ENCODE data around the gene ASCC3. TPM values are rescaled to one million over a fixed set of nuclear protein-coding genes. Genes with fewer than 3 reads are reported as not detected.
"Not testable (repeated sequence)": the region's sequence is repeated elsewhere in the genome, so short reads cannot be mapped to it uniquely, and the experiment has no call there.

Gene ASCC3
- total RNA-seq, 2 donors from 2014 or later: 43.7 to 46.4 TPM

GRCh38 chr6:100680163-100680562, 201.0 kb downstream of the ASCC3 start:
- H3K27me3 Mint-ChIP-seq: no peaks in the 10 kb centered on the region
- peaks cover 2% of the 10 kb centered on the region for H3K4me1 Mint-ChIP-seq
- H3K9me3 ChIP-seq (ENCODE audit: control insufficient read depth, low read length, poor library complexity, severe bottlenecking): no peaks in the 10 kb centered on the region
- H3K4me3 Mint-ChIP-seq: no peak overlapping the region
- peak overlapping the region; percentile 51 for H3K27ac Mint-ChIP-seq
- H3K36me3 Mint-ChIP-seq (ENCODE audit: low read depth): no peaks in the 10 kb centered on the region
- DNase-seq (no peak), ATAC-seq (no peak)

GRCh38 chr6:100678027-100678426, 203.1 kb downstream of the ASCC3 start:
- H3K36me3 Mint-ChIP-seq (ENCODE audit: low read depth): no peaks in the 10 kb centered on the region
- H3K9me3 ChIP-seq (ENCODE audit: control insufficient read depth, low read length, poor library complexity, severe bottlenecking): no peaks in the 10 kb centered on the region
- H3K4me3 Mint-ChIP-seq: no peak overlapping the region
- no peak for DNase-seq
- H3K4me1 Mint-ChIP-seq: peaks cover 2% of the 10 kb centered on the region
- H3K27ac Mint-ChIP-seq: no peak overlapping the region
- no peaks in the 10 kb centered on the region for H3K27me3 Mint-ChIP-seq
- no peak for ATAC-seq

- Mint-ChIP-seq H3K36me3 (ENCODE audit: low read depth) (no peaks in the 10 kb centered on the region), H3K27me3 (no peaks in the 10 kb centered on the region), H3K4me1 (peaks cover 2% of the 10 kb centered on the region), H3K27ac (no peak overlapping the region), H3K4me3 (no peak overlapping the region)
- ATAC-seq (no peak), DNase-seq (no peak)
- H3K9me3 ChIP-seq (ENCODE audit: control insufficient read depth, low read length, poor library complexity, severe bottlenecking): no peaks in the 10 kb centered on the region
These were observed 203.9 kb downstream of the ASCC3 start for GRCh38 chr6:100677240-100677639.

- ATAC-seq: no peak
- no peaks in the 10 kb centered on the region for H3K9me3 ChIP-seq (ENCODE audit: control insufficient read depth, low read length, poor library complexity, severe bottlenecking)
- H3K27ac Mint-ChIP-seq: no peak overlapping the region
- DNase-seq: no peak
- H3K4me1 Mint-ChIP-seq: no peaks in the 10 kb centered on the region
- no peak overlapping the region for H3K4me3 Mint-ChIP-seq
- H3K27me3 Mint-ChIP-seq: no peaks in the 10 kb centered on the region
- peaks cover 2% of the 10 kb centered on the region for H3K36me3 Mint-ChIP-seq (ENCODE audit: low read depth)
These were observed 207.5 kb downstream of the ASCC3 start for GRCh38 chr6:100673641-100674040.

- no peaks in the 10 kb centered on the region for H3K9me3 ChIP-seq (ENCODE audit: control insufficient read depth, low read length, poor library complexity, severe bottlenecking)
- Mint-ChIP-seq H3K4me3 (no peak overlapping the region), H3K27ac (no peak overlapping the region), H3K4me1 (no peaks in the 10 kb centered on the region), H3K36me3 (ENCODE audit: low read depth) (peaks cover 3% of the 10 kb centered on the region), H3K27me3 (no peaks in the 10 kb centered on the region)
- DNase-seq (no peak), ATAC-seq (no peak)
These were observed 209.4 kb downstream of the ASCC3 start for GRCh38 chr6:100671740-100672139.

- Mint-ChIP-seq H3K36me3 (ENCODE audit: low read depth) (peaks cover 3% of the 10 kb centered on the region), H3K27me3 (no peaks in the 10 kb centered on the region), H3K27ac (no peak overlapping the region), H3K4me3 (no peak overlapping the region), H3K4me1 (no peaks in the 10 kb centered on the region)
- no peak for DNase-seq
- ATAC-seq: no peak
- no peaks in the 10 kb centered on the region for H3K9me3 ChIP-seq (ENCODE audit: control insufficient read depth, low read length, poor library complexity, severe bottlenecking)
These were observed 211.1 kb downstream of the ASCC3 start for GRCh38 chr6:100670056-100670455.

GRCh38 chr6:100665041-100665380, 216.1 kb downstream of the ASCC3 start:
- DNase-seq: no peak
- peaks cover 10% of the 10 kb centered on the region for H3K4me1 Mint-ChIP-seq
- H3K9me3 ChIP-seq (ENCODE audit: control insufficient read depth, low read length, poor library complexity, severe bottlenecking): no peaks in the 10 kb centered on the region
- peak overlapping the region; percentile 37 for H3K27ac Mint-ChIP-seq
- H3K27me3 Mint-ChIP-seq: no peaks in the 10 kb centered on the region
- H3K4me3 Mint-ChIP-seq: no peak overlapping the region
- H3K36me3 Mint-ChIP-seq (ENCODE audit: low read depth): peaks cover 2% of the 10 kb centered on the region
- ATAC-seq: no peak

GRCh38 chr6:100664274-100665040, 216.7 kb downstream of the ASCC3 start:
- Mint-ChIP-seq H3K4me1 (peaks cover 10% of the 10 kb centered on the region), H3K27ac (peak overlapping the region; percentile 37), H3K36me3 (ENCODE audit: low read depth) (peaks cover 2% of the 10 kb centered on the region), H3K4me3 (no peak overlapping the region), H3K27me3 (no peaks in the 10 kb centered on the region)
- DNase-seq (no peak), ATAC-seq (no peak)
- no peaks in the 10 kb centered on the region for H3K9me3 ChIP-seq (ENCODE audit: control insufficient read depth, low read length, poor library complexity, severe bottlenecking)

- no peak overlapping the region for H3K4me3 Mint-ChIP-seq
These were observed 217.8 kb downstream of the ASCC3 start for GRCh38 chr6:100663219-100663863.

GRCh38 chr6:100662264-100662663, 218.9 kb downstream of the ASCC3 start:
- H3K4me1 Mint-ChIP-seq: peaks cover 10% of the 10 kb centered on the region

More at GRCh38 chr6:100663219-100663863, 217.8 kb downstream of the ASCC3 start:
- no peak overlapping the region for H3K27ac Mint-ChIP-seq
- ATAC-seq (no peak), DNase-seq (no peak)
- H3K36me3 Mint-ChIP-seq (ENCODE audit: low read depth): peaks cover 2% of the 10 kb centered on the region
- no peaks in the 10 kb centered on the region for H3K9me3 ChIP-seq (ENCODE audit: control insufficient read depth, low read length, poor library complexity, severe bottlenecking)
- H3K27me3 Mint-ChIP-seq: no peaks in the 10 kb centered on the region
- H3K4me1 Mint-ChIP-seq: peaks cover 10% of the 10 kb centered on the region

GRCh38 chr6:100658486-100658885, 222.6 kb downstream of the ASCC3 start:
- no peaks in the 10 kb centered on the region for H3K9me3 ChIP-seq (ENCODE audit: control insufficient read depth, low read length, poor library complexity, severe bottlenecking)
- DNase-seq (no peak), ATAC-seq (no peak)
- no peaks in the 10 kb centered on the region for H3K27me3 Mint-ChIP-seq
- no peaks in the 10 kb centered on the region for H3K36me3 Mint-ChIP-seq (ENCODE audit: low read depth)
- H3K4me1 Mint-ChIP-seq: peaks cover 3% of the 10 kb centered on the region
- no peak overlapping the region for H3K27ac Mint-ChIP-seq
- H3K4me3 Mint-ChIP-seq: no peak overlapping the region

More at GRCh38 chr6:100662264-100662663, 218.9 kb downstream of the ASCC3 start:
- H3K27ac Mint-ChIP-seq: no peak overlapping the region
- no peaks in the 10 kb centered on the region for H3K27me3 Mint-ChIP-seq
- DNase-seq (no peak), ATAC-seq (no peak)
- peaks cover 2% of the 10 kb centered on the region for H3K36me3 Mint-ChIP-seq (ENCODE audit: low read depth)
- H3K9me3 ChIP-seq (ENCODE audit: control insufficient read depth, low read length, poor library complexity, severe bottlenecking): no peaks in the 10 kb centered on the region
- no peak overlapping the region for H3K4me3 Mint-ChIP-seq

- Mint-ChIP-seq H3K4me1 (peaks cover under 1% of the 10 kb centered on the region), H3K36me3 (ENCODE audit: low read depth) (no peaks in the 10 kb centered on the region), H3K27ac (no peak overlapping the region), H3K4me3 (no peak overlapping the region), H3K27me3 (no peaks in the 10 kb centered on the region)
- no peak for DNase-seq
- no peaks in the 10 kb centered on the region for H3K9me3 ChIP-seq (ENCODE audit: control insufficient read depth, low read length, poor library complexity, severe bottlenecking)
- no peak for ATAC-seq
These were observed 223.3 kb downstream of the ASCC3 start for GRCh38 chr6:100657678-100658330.

- not testable (repeated sequence) for H3K36me3 Mint-ChIP-seq (ENCODE audit: low read depth); DNase-seq; ATAC-seq; H3K9me3 ChIP-seq (ENCODE audit: control insufficient read depth, low read length, poor library complexity, severe bottlenecking); H3K4me1 Mint-ChIP-seq; H3K27me3 Mint-ChIP-seq; H3K4me3 Mint-ChIP-seq; H3K27ac Mint-ChIP-seq
These were observed 240.0 kb downstream of the ASCC3 start for GRCh38 chr6:100641147-100641546.

Measured in T-helper 17 cell (primary cell).